ENCODE results near the gene HOPX. TPM values are rescaled to one million over a fixed set of nuclear protein-coding genes. Genes with fewer than 3 reads are reported as not detected.

The HOPX gene
- total and polyA plus RNA-seq, 2 of the 8 experiments (the other 6 are each of a cell fraction or from before 2014, with no cell fraction given), result not detected

- TF ChIP-seq RNF2 (IDR thresholded peaks at IDR 0.05; ENCODE audit: borderline replicate concordance, low read depth, low read length, missing control alignments, poor library complexity, severe bottlenecking) (no peak), ATF3 (IDR thresholded peaks at IDR 0.05; ENCODE audit: insufficient read depth, low read depth, low read length) (no peak), CBX5 (IDR thresholded peaks at IDR 0.05; ENCODE audit: low read depth, low read length) (no peak)
These were observed 5.6 kb upstream of the HOPX start (continued) for GRCh38 chr4:56686537-56687231.

All from H1 (cell line).